IMR-90 (cell line): ENCODE measurements around the gene SPI1. TPM values are rescaled to one million over a fixed set of nuclear protein-coding genes. Genes with fewer than 3 reads are reported as not detected.

Source experiments
- ATAC-seq: fragments of 200-7000 bp; cut with Tn5 transposase; 2 replicates; pipeline ENCODE4 v1.9.1; 2020; ENCODE audit warnings: low read depth, mild to moderate bottlenecking, moderate library complexity
- BruUV-seq: library from RNA; stranded (reverse); fragments of 400-500 nt; replicated peaks from 2 replicates; lab custom pipeline; 2021; lab: Mats Ljungman, UMichigan
- CTCF ChIA-PET: fragments of 300-600 bp; formaldehyde crosslinking; extraction: SDS; loops from one replicate; lab custom pipeline; 2021; ENCODE audit warnings: antibody characterized with exemption; lab: Yijun Ruan, JAX
- POLR2A ChIA-PET: fragments of 300-600 bp; sonication (Branson Sonifier 250); formaldehyde crosslinking; loops from one replicate; lab custom pipeline; 2022; ENCODE audit warnings: antibody characterized with exemption; ENCODE audit not compliant: unreplicated experiment; lab: Charles Lee
- DNase-seq: peaks from one replicate; pipeline ENCODE4 v3.0.0; 2013
- H2AFZ ChIP-seq: replicated peaks from 2 replicates; pipeline ENCODE3; 2013; ENCODE audit warnings: low read length, mild to moderate bottlenecking; ENCODE audit not compliant: poor library complexity
- H2AK5ac ChIP-seq: 2 replicates; pipeline ENCODE4 v1.6.1; 2013; ENCODE audit warnings: low read depth, low read length, inconsistent platforms
- H2AK9ac ChIP-seq: replicated peaks from 2 replicates; pipeline ENCODE3; 2013; ENCODE audit warnings: mild to moderate bottlenecking, low read depth, low read length, moderate library complexity; ENCODE audit not compliant: poor library complexity
- H2BK120ac ChIP-seq: 2 replicates; pipeline ENCODE4 v1.6.1; 2013; ENCODE audit warnings: low read depth, low read length, inconsistent platforms
- H2BK15ac ChIP-seq: 3 replicates; pipeline ENCODE4 v1.6.1; 2013; ENCODE audit warnings: low read depth, low read length, inconsistent platforms
- H2BK20ac ChIP-seq: 2 replicates; pipeline ENCODE4 v1.6.1; 2013; ENCODE audit warnings: low read depth, mild to moderate bottlenecking, inconsistent platforms, low read length, moderate library complexity
- H2BK5ac ChIP-seq: 2 replicates; pipeline ENCODE4 v1.6.1; 2013; ENCODE audit warnings: mild to moderate bottlenecking, low read depth, low read length, inconsistent platforms; ENCODE audit not compliant: poor library complexity, severe bottlenecking
- H3K14ac ChIP-seq: replicated peaks from 2 replicates; pipeline ENCODE4 v1.6.1; 2013; ENCODE audit warnings: low read depth, low read length, inconsistent platforms
- H3K18ac ChIP-seq: 2 replicates; pipeline ENCODE4 v1.6.1; 2013; ENCODE audit warnings: low read depth, low read length, control low read depth
- H3K23ac ChIP-seq: 2 replicates; pipeline ENCODE4 v1.6.1; 2013; ENCODE audit warnings: low read depth, low read length, inconsistent platforms
- H3K27ac ChIP-seq: 2 replicates; pipeline ENCODE4 v1.5.1; 2013; ENCODE audit warnings: mild to moderate bottlenecking, control low read depth, low read length; ENCODE audit not compliant: insufficient read depth
- H3K27me3 ChIP-seq: 2 replicates; pipeline ENCODE4 v1.6.1; 2013; ENCODE audit warnings: low read length; ENCODE audit not compliant: control insufficient read depth, insufficient read depth
- H3K36me3 ChIP-seq: 2 replicates; pipeline ENCODE4 v1.6.1; 2013; ENCODE audit warnings: low read length, mixed read lengths; ENCODE audit not compliant: control insufficient read depth, insufficient read depth
- H3K4ac ChIP-seq: 2 replicates; pipeline ENCODE4 v1.6.1; 2013; ENCODE audit warnings: low read depth, low read length, inconsistent platforms
- H3K4me1 ChIP-seq: 2 replicates; pipeline ENCODE4 v1.6.1; 2013; ENCODE audit warnings: low read length, mixed read lengths; ENCODE audit not compliant: control insufficient read depth, insufficient read depth
- H3K4me2 ChIP-seq: 2 replicates; pipeline ENCODE4 v1.6.1; 2013; ENCODE audit warnings: low read depth, mild to moderate bottlenecking, control low read depth, low read length, moderate library complexity
- H3K4me3 ChIP-seq: 2 replicates; pipeline ENCODE4 v1.5.1; 2013; ENCODE audit warnings: low read depth, mild to moderate bottlenecking, control low read depth, low read length, moderate library complexity; ENCODE audit not compliant: insufficient read depth
- H3K56ac ChIP-seq: 2 replicates; pipeline ENCODE4 v1.6.1; 2013; ENCODE audit warnings: low read length, inconsistent platforms; ENCODE audit not compliant: insufficient read depth; ENCODE audit errors: extremely low read depth
- H3K79me1 ChIP-seq, 2 experiments: 2 replicates each; pipeline ENCODE4 v1.6.1; 2013; ENCODE audit warnings: low read length in 2 of 2, inconsistent platforms in 1 of 2, low read depth in 1 of 2
- H3K9ac ChIP-seq: 2 replicates; pipeline ENCODE4 v1.6.1; 2013; ENCODE audit warnings: low read depth, low read length, control low read depth
- H3K9me1 ChIP-seq: 2 replicates; pipeline ENCODE4 v1.6.1; 2013; ENCODE audit warnings: low read length, inconsistent platforms; ENCODE audit not compliant: insufficient read depth
- H3K9me3 ChIP-seq: 2 replicates; pipeline ENCODE4 v1.6.1; 2013; ENCODE audit warnings: low read length; ENCODE audit not compliant: control insufficient read depth, insufficient read depth
- H4K20me1 ChIP-seq: 2 replicates; pipeline ENCODE4 v1.6.1; 2013; ENCODE audit warnings: low read length, inconsistent platforms; ENCODE audit not compliant: insufficient read depth
- H4K5ac ChIP-seq: 2 replicates; pipeline ENCODE4 v1.6.1; 2013; ENCODE audit warnings: mild to moderate bottlenecking, low read depth, low read length, control low read depth
- H4K8ac ChIP-seq, 2 experiments: 2 replicates each; pipeline ENCODE4 v1.6.1; 2013; ENCODE audit warnings: low read depth in 2 of 2, low read length in 2 of 2, control low read depth in 1 of 2, inconsistent platforms in 1 of 2
- H4K91ac ChIP-seq: 2 replicates; pipeline ENCODE4 v1.6.1; 2013; ENCODE audit warnings: low read depth, low read length, inconsistent platforms; ENCODE audit not compliant: insufficient read depth
- BHLHE40 ChIP-seq: fragments of 150-350 bp; IDR thresholded peaks from 2 replicates; pipeline ENCODE4 v1.6.1; 2016; ENCODE audit warnings: mild to moderate bottlenecking, low read depth, low read length
- CEBPB ChIP-seq: IDR thresholded peaks from 2 replicates; pipeline ENCODE4 v1.6.1; 2012; ENCODE audit warnings: low read depth, low read length, improper control_type of control experiment
- CHD1 ChIP-seq: IDR thresholded peaks from 2 replicates; pipeline ENCODE4 v1.6.1; 2012; ENCODE audit warnings: low read depth, low read length, improper control_type of control experiment
- FOS ChIP-seq: fragments of 150-350 bp; IDR thresholded peaks from 2 replicates; pipeline ENCODE4 v1.6.1; 2016; ENCODE audit warnings: low read depth, low read length
- MAFK ChIP-seq: IDR thresholded peaks from 2 replicates; pipeline ENCODE4 v1.6.1; 2012; ENCODE audit warnings: low read depth, low read length, improper control_type of control experiment
- MAZ ChIP-seq: IDR thresholded peaks from 2 replicates; pipeline ENCODE4 v1.6.1; 2012; ENCODE audit warnings: low read depth, mild to moderate bottlenecking, low read length, improper control_type of control experiment, moderate library complexity, borderline replicate concordance
- MXI1 ChIP-seq: IDR thresholded peaks from 2 replicates; pipeline ENCODE4 v1.6.1; 2012; ENCODE audit warnings: low read depth, mild to moderate bottlenecking, low read length, moderate library complexity, borderline replicate concordance
- NFE2L2 ChIP-seq: fragments of 150-350 bp; IDR thresholded peaks from 2 replicates; pipeline ENCODE4 v1.6.1; 2016; ENCODE audit warnings: low read depth, mild to moderate bottlenecking, low read length
- POLR2A ChIP-seq: IDR thresholded peaks from 2 replicates; pipeline ENCODE4 v1.6.1; 2012; ENCODE audit warnings: mild to moderate bottlenecking, low read depth, low read length
- RAD21 ChIP-seq: IDR thresholded peaks from 2 replicates; pipeline ENCODE4 v1.6.1; 2012; ENCODE audit warnings: low read length, improper control_type of control experiment
- RCOR1 ChIP-seq: IDR thresholded peaks from 2 replicates; pipeline ENCODE4 v1.6.1; 2012; ENCODE audit warnings: mild to moderate bottlenecking, low read length, improper control_type of control experiment; ENCODE audit not compliant: insufficient replicate concordance
- RFX5 ChIP-seq: IDR thresholded peaks from 2 replicates; pipeline ENCODE4 v1.8.0; 2012; ENCODE audit warnings: low read depth, mild to moderate bottlenecking, low read length, moderate library complexity
- SMC3 ChIP-seq: fragments of 150-350 bp; IDR thresholded peaks from 2 replicates; pipeline ENCODE4 v1.6.1; 2016; ENCODE audit warnings: low read depth, mild to moderate bottlenecking, antibody characterized with exemption, low read length, moderate library complexity
- WGBS, 2 experiments: methylation state at CpG; one replicate each; pipeline versions ENCODE4 v1.1.5 to v1.1.7; 2013; ENCODE audit warnings: missing lambda C conversion rate in 2 of 2; ENCODE audit not compliant: insufficient read length in 1 of 2; ENCODE audit errors: extremely low coverage in 2 of 2; 5-methylcytosine and 5-hydroxymethylcytosine counted together
- dilution Hi-C: fragments of 300-500 bp; cut with HindIII; formaldehyde crosslinking; loops from one replicate; pipeline ENCODE4 v1.14.3; 2018; ENCODE audit warnings: low sequenced_read_pairs; ENCODE audit not compliant: unreplicated experiment
- in situ Hi-C: fragments of 300-500 bp; cut with MboI; formaldehyde crosslinking; loops from 3 replicates; pipeline ENCODE4 v1.14.3; 2019; ENCODE audit warnings: low sequenced_read_pairs, inconsistent platforms, mixed read lengths
- intact Hi-C: fragments of 100-400 bp; cut with micrococcal nuclease; formaldehyde crosslinking; loops from 2 replicates; pipeline ENCODE4 v1.10.0; 2022
- polyA plus RNA-seq, 3 experiments: library from polyadenylated mRNA; depleted of rRNA; stranded (reverse); fragments of >200 nt; gene quantifications; 2 replicates each; pipeline ENCODE4 v1.2.3, GENCODE V29; 2012; ENCODE audit warnings: low replicate concordance in 1 of 3
- total RNA-seq: library from RNA; depleted of rRNA; stranded (reverse); fragments of >200 nt; gene quantifications from 2 replicates; pipeline ENCODE4 v1.2.3, GENCODE V29; 2012
- TF ChIP-seq, protein P1 (sequence below): conservative IDR thresholded peaks from 2 replicates; pipeline ENCODE4 v1.5.1; 2012; ENCODE audit warnings: mild to moderate bottlenecking, low read depth, low read length, improper control_type of control experiment
- TF ChIP-seq, protein P2 (sequence below): fragments of 150-350 bp; IDR thresholded peaks from 2 replicates; pipeline ENCODE4 v1.6.1; 2017; ENCODE audit warnings: mild to moderate bottlenecking, antibody characterized with exemption, low read length, low read depth

Gene SPI1
- total and polyA plus RNA-seq, 2 of the 4 experiments (the other 2 are of a cell fraction), result not detected

DNA sequence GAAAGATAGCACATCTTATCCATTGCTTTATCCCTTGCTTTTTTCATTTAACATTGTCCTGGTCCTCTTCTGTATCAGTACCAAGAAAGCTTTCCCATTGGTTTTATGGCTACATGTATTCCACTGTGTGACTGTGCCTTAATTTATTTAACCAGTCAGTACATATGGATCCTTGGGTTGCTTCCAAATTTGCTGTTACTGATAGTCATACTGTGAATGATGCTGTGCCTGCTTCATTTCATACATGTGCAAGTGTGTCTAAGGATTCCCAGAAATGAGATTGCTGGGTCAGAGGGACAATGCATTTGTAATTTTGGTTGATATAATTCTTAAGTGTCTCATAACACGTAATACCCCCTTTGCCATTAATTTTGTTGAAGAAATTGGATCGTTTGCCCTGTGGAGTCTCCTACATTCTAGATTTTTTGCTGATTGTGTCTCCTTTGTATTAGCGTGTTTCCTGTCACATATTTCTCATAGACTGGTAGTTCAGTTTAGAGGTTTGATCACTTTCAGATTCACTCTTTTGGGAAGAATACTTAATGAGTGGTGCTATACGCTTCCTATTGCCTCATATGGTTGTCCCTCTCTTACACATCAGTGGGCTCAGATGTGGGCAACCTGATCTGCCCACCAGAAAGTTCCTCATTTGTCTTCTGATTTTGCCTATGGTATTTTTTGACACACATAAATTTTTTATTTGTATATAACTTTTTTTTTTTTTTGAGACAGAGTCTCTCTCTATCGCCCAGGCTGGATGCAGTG is 61.1 kb downstream of the SPI1 start:
- Histone ChIP-seq H3K27ac (no peak overlapping the region), H3K4ac (no peak overlapping the region), H3K9ac (no peak overlapping the region), H3K23ac (no peak overlapping the region), H3K36me3 (peaks cover 13% of the 10 kb centered on the region), H4K8ac (no peak overlapping the region), H3K9me3 (no peaks in the 10 kb centered on the region), H3K4me2 (no peak overlapping the region), H2BK15ac (no peak overlapping the region), H4K91ac (no peak overlapping the region), H3K56ac (no peak overlapping the region), H3K79me1 (peaks cover 0 to 3% of the 10 kb centered on the region in 2 experiments; a peak in 1 of 4 replicates), H2BK120ac (no peak overlapping the region), H2AK5ac (no peak overlapping the region), H2BK20ac (no peak overlapping the region), H3K4me1 (no peaks in the 10 kb centered on the region), H3K9me1 (peaks cover 3% of the 10 kb centered on the region; the same call in 1 of the 2 replicates), H2AFZ (no peak overlapping the region), H2BK5ac (no peak overlapping the region), H3K27me3 (no peaks in the 10 kb centered on the region), H2AK9ac (no peak overlapping the region), H4K20me1 (no peaks in the 10 kb centered on the region), H3K4me3 (no peak overlapping the region), H4K5ac (no peak overlapping the region), H3K14ac (no peak overlapping the region), H3K18ac (no peak overlapping the region)
- in situ Hi-C loops, result no loop called here
- WGBS, 2 experiments, result 100% methylated on average over 1 of the region's 5 CpGs; no CpG with 5 or more reads in 1 of the 2 experiments
- CTCF ChIA-PET, result no interaction called here
- POLR2A ChIA-PET, result no interaction called here
- BruUV-seq, result no TSS peak
- no peak for DNase-seq
- dilution Hi-C loops, result no loop called here
- no peak for ATAC-seq
- intact Hi-C loops, result loop anchor here (5.0 kb wide), 1 partner anchor 40 kb away; no protein-coding TSS in a partner anchor
- no peak for TF ChIP-seq RAD21
- TF ChIP-seq, protein P1, sequence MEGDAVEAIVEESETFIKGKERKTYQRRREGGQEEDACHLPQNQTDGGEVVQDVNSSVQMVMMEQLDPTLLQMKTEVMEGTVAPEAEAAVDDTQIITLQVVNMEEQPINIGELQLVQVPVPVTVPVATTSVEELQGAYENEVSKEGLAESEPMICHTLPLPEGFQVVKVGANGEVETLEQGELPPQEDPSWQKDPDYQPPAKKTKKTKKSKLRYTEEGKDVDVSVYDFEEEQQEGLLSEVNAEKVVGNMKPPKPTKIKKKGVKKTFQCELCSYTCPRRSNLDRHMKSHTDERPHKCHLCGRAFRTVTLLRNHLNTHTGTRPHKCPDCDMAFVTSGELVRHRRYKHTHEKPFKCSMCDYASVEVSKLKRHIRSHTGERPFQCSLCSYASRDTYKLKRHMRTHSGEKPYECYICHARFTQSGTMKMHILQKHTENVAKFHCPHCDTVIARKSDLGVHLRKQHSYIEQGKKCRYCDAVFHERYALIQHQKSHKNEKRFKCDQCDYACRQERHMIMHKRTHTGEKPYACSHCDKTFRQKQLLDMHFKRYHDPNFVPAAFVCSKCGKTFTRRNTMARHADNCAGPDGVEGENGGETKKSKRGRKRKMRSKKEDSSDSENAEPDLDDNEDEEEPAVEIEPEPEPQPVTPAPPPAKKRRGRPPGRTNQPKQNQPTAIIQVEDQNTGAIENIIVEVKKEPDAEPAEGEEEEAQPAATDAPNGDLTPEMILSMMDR, result no peak
- no peak for TF ChIP-seq MAZ
- TF ChIP-seq, protein P2, sequence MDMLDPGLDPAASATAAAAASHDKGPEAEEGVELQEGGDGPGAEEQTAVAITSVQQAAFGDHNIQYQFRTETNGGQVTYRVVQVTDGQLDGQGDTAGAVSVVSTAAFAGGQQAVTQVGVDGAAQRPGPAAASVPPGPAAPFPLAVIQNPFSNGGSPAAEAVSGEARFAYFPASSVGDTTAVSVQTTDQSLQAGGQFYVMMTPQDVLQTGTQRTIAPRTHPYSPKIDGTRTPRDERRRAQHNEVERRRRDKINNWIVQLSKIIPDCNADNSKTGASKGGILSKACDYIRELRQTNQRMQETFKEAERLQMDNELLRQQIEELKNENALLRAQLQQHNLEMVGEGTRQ, result no peak
- no peak for TF ChIP-seq MXI1
- TF ChIP-seq RFX5, result no peak
- TF ChIP-seq BHLHE40, result no peak
- no peak for TF ChIP-seq RCOR1
- no peak for TF ChIP-seq CHD1
- no peak for TF ChIP-seq SMC3
- no peak for TF ChIP-seq NFE2L2
- TF ChIP-seq FOS, result no peak
- no peak for TF ChIP-seq POLR2A
- no peak for TF ChIP-seq MAFK
- no peak for TF ChIP-seq CEBPB
